Breast epithelium (tissue), 3 donors: ENCODE results near the gene FOXN4.

Experiments
- POLR2A ChIP-seq: fragments of 450-650 bp; IDR thresholded peaks from one replicate; pipeline ENCODE4 v1.6.1; 2016; ENCODE audit warnings: antibody characterized with exemption, mild to moderate bottlenecking, moderate library complexity
- POLR2AphosphoS5 ChIP-seq, 3 donors: sonication (generic); formaldehyde crosslinking; IDR thresholded peaks; one replicate each; pipeline ENCODE4 v1.6.1; 2017; ENCODE audit warnings: antibody characterized with exemption in 3 of 3
- TF ChIP-seq, protein P1 (sequence below), 3 donors: fragments of 450-650 bp; IDR thresholded peaks; one replicate each; pipeline ENCODE4 v1.5.1; 2016 to 2017; ENCODE audit warnings: antibody characterized with exemption in 3 of 3, mild to moderate bottlenecking in 3 of 3, moderate library complexity in 3 of 3

DNA sequence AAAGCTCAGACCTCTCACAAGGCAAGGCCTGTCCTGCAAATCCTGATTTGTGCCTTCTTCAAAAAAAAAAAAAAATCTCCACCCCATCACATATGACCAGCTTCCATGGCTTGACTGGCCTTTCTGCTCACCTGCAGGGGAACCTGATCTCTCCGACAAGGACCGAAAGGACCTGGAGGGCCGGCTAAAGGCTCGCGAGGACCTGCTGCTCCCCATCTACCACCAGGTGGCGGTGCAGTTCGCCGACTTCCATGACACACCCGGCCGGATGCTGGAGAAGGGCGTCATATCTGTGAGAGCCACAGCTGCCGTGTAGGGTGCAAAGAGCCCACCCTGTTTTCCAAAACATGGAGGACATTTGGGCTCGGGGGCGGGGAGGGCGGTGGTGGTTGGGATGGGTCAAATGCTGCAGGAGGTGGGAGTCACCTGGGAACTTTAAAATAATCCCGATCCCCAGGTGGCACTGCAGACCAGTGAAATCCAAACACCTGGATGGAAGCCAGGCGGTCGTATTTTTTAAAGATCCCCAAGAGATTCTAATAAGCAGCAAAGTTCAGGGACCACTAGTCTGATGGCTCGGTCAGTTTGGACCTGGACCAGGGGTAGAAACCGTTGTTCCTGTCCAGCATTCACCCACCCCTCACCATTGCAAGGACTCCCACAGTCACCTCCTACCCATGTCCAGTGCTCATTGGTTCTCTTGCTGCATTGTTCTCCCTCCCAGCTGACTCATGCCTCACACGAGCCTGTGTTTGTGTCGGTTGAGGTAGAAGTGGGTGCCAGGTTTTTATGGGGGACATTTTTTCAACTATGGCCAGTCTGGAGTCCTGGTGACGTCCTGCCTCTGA is 44.8 kb downstream of the FOXN4 start:
- TF ChIP-seq, protein P1, sequence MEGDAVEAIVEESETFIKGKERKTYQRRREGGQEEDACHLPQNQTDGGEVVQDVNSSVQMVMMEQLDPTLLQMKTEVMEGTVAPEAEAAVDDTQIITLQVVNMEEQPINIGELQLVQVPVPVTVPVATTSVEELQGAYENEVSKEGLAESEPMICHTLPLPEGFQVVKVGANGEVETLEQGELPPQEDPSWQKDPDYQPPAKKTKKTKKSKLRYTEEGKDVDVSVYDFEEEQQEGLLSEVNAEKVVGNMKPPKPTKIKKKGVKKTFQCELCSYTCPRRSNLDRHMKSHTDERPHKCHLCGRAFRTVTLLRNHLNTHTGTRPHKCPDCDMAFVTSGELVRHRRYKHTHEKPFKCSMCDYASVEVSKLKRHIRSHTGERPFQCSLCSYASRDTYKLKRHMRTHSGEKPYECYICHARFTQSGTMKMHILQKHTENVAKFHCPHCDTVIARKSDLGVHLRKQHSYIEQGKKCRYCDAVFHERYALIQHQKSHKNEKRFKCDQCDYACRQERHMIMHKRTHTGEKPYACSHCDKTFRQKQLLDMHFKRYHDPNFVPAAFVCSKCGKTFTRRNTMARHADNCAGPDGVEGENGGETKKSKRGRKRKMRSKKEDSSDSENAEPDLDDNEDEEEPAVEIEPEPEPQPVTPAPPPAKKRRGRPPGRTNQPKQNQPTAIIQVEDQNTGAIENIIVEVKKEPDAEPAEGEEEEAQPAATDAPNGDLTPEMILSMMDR (IDR thresholded peaks at IDR 0.05), result peak in 2 of 3 donors; percentile 45
- no peak for TF ChIP-seq POLR2AphosphoS5 (IDR thresholded peaks at IDR 0.05)
- TF ChIP-seq POLR2A, result no peak
